DMS53 treated with DMSO at 0.1 percent for 48 hours (cell line): Measurements from ENCODE around the gene CNTN5.

Source experiments
- DNase-seq: peaks from one replicate; lab custom pipeline; 2025; ENCODE audit not compliant: unreplicated experiment; lab: John Stamatoyannopoulos, UW

The CNTN5 gene

GRCh38 chr11:100397401-100397800 lies 1376.7 kb downstream of the CNTN5 start:
- DNase-seq = no peak

- DNase-seq = no peak
Observed at GRCh38 chr11:100403816-100404215, 1383.1 kb downstream of the CNTN5 start.

- no peak for DNase-seq
Observed at GRCh38 chr11:100404907-100405306, 1384.2 kb downstream of the CNTN5 start.
